HG02870 (cell line): ENCODE data around the gene COX10.
A peak's percentile ranks its signal among the peaks of the same experiment; 100 is the strongest.
"Not testable (repeated sequence)": the region's sequence is repeated elsewhere in the genome, so short reads cannot be mapped to it uniquely, and the experiment has no call there.

Experiments
- ATAC-seq: cut with Tn5 transposase; IDR thresholded peaks from one replicate; pipeline ENCODE4 v1.9.1; 2021; ENCODE audit warnings: mild to moderate bottlenecking, moderate library complexity; ENCODE audit not compliant: unreplicated experiment

The COX10 gene

DNA sequence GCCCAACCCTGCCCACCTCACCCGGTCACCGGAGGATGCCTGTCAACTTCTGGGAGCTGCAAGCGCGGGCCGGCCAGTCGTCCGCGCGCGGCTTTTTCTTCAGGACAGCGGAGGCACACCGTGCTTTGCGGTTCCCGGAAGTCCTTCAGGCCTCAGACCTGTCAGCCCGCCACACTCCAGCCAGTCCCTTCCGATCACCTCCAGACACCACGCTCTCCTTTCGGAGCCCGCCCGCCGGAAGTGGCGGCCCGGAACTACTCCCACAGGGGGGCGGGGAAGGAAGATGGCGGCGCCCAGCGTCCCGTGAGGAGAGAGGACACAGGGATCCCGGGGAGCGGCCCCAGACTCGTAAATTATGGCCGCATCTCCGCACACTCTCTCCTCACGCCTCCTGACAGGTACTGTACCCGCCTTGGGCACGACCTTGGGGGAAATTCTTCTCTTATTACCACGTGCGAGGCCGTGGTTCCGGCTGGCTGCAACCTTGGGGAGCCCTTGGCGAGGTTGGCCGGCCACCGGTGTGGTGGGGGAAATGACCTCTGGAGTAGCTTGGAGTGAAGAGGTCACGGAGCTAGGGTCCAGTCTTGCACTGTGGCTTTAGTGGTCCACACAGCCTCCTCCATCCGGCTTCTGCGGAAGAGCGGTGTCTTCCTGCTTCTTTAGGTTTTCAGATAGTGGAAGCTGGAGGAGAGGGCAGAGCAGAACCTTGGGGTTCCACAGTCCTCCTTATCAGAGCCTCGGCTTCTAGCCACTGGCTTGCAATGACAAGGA, at the start of gene COX10:
Gene COX10, plus strand, starts transcription at position 254 of the 771 bp plus-strand sequence. Its CDS starts 102 bp downstream, at position 356.
- peak; percentile 99 for ATAC-seq

DNA sequence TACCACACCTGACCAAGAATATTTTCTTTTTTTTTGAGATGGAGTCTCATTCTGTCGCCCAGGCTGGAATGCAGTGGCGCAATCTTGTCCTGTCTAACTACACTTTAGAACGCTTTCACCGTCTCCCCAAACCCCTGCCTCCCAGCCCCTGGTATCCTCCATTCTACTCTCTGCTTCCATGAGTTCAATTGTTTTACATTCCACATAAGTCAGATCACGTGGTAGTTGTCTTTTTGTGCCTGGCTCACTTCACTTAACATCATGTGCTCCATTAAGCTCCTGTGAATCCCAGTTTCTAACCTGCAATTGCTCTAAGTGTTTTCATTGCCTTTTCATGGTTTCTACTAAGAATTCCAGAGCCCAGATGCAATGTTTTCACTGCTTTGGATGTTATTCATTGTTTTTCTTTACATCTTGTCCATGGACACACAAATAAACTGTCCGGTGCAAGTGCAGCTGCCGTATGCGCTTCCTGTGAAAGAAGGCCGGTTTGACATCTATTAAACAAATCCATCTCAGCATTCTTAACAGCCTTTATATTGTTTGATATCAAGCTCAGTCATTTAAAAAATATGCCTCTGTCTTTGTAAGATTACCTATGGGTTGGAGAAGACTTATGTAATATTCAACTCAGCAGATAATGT, 47.5 kb upstream of the COX10 start:
- not testable (repeated sequence) for ATAC-seq

DNA sequence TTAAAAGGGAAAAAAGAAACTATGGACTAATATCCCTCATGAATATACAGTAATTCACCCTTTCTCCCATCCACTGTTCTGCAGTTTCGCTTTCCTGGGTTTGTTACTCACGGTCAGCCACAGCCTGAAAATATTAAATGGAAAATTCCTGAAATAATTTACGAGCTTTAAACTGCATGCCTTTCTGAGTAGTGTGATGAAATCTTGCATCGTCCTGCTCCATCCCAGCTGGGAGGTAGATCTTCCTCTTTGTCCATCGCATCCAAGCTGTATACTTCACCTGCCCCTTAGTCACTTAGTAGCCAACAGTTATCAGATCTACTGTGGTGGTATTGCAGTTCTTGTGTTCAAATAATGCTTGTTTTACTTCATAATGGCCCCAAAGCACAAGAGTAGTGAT, 39.5 kb upstream of the COX10 start:
- ATAC-seq: not testable (repeated sequence)

DNA sequence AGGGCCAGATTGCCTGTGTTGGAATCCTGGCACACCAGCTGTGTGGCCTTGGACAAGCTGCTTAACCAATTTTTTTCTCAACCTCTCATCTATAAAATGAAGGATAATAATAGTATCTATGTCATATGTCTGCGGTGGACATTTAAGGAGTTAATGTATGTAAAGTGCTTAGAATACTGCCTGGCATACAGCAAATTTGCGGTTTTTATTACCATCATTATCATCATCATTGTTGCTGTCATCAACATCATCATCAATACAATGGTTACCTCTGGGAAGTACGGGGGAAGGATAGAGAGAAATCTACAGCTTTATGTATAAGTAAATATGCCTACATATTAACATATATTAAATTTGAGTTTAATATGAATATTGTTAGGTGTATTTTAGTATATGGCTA, 37.1 kb upstream of the COX10 start:
- ATAC-seq: no peak

DNA sequence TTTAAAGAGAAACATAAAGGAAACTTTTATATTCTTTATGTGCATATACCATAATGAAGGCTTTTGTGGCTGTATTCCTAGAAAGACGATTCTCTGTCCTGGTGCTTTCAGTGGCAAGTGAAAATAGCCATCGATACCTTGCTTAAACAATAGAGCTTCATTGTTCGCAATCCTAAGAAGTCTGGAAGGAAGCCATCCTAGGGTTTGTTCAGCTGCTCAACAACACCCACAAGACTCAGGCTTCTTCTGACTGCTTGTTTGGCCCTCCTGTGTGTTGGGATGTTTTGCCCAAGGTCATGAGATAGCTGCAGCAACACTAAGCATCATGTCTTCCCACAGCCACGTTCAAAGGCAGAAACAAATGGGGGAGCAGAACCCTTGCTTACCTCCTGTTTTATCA, 36.1 kb upstream of the COX10 start:
- ATAC-seq: no peak

DNA sequence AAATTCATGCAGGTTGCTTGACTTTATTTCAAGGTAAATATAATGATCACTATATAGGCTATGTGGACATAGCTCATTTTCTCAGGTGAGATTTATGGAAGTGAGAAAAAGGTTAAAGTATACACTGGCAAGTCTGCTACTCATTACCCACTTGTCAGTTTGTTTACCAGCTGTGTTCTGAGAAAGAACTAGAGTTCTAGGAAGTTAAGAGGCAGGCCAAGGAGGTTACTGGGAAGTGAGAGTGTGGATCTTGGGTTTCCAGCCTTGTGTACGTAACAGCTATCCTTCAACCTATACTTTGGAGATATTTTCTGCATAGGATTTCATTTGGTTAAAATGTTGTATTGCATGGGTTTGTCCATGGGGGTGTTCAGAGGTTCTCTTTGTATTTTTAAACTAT, 31.9 kb upstream of the COX10 start:
- ATAC-seq: no peak

DNA sequence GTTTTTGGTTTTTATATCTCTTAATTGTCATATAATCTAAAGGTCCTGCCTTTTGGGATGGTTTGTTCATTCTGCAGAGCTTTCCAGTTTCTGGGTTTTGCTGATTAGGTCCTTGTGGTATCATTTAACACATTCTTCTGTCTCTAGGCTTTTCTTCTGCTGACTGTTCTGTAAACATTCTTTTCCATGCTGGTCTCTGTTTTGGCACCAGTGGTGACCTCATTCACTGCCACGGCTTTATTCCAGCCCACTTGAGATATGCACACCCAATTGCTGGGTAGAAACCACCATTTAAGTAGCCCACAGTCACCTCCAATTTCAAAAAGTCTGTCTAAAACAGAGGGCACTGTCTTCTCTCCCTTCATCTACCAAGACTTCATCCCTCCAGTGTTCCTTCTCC, 31.1 kb upstream of the COX10 start:
- no peak for ATAC-seq

DNA sequence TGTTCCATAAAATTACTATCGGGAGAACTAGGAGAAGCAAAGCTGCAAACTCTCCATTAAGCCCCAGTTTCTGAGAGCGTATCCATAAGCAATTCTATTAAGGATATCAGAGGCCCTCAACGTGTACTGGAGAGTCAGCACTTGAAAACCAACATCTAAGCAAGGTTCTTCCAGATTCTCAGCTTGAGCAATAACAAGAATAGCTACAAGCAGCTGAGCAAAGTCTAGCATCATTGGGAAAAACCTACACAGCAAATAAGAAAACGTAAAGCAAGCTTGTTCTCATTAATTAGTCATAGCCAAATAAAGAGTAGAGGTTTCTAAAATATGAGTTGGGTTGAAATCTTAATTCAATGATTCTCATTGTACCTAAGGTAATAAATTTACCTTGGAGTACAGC, 26.9 kb upstream of the COX10 start:
- peak; percentile 76 for ATAC-seq

DNA sequence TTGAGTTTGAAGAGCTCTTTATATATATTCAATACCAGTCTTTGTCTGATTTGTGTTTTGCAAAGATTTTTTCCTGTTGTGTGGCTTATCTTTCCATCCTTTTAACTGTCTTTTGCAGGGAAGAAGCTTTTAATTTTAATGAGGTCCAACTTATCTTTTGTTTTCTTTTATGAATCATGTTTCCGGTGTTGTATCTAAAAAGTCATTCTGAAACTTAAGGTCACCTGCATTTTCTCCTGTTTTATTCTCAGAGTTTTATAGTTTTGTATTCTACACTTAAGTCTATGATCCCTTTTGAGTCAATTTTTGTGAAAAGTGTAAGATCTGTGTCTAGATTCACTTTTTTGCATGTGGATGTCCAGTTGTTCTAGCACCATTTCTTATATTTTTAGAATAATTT, 24.6 kb upstream of the COX10 start:
- ATAC-seq: no peak

DNA sequence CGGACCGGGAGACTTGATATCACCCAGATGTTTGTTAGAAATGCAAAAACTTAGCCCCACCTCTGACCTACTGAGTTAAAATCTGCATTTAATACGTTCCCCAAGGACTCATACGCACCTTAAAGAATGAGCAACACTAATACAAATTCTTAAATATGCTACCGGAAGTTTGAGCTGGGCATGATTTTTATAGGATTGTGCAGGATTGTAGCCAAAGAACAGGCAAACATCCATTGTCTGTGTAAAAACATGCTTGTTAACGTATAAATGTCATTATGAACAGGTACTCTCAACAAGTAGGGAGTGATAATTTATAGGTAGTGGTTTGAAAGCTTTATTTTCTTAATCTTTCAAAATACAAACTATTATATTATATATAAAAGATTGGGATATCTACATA, 22.3 kb upstream of the COX10 start:
- no peak for ATAC-seq

DNA sequence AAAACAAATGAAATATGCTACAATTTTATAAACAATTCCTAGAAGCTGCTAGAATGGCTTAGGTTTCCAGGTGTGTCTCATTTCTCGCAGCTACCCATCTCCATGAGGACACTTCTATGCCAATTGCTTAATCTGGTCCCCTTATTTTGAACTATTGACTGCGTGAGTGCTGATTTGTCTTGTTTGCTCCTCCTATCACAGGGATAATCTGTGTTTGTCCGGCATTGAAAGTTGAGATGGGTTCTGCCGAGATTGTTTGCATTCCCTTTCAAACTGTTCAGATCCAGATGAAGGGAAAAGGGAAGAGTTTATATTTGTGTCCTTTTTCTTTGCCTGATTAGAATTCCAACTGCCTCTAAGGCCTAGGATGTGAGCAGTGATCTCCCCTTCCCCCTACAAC, 21.7 kb upstream of the COX10 start:
- no peak for ATAC-seq

DNA sequence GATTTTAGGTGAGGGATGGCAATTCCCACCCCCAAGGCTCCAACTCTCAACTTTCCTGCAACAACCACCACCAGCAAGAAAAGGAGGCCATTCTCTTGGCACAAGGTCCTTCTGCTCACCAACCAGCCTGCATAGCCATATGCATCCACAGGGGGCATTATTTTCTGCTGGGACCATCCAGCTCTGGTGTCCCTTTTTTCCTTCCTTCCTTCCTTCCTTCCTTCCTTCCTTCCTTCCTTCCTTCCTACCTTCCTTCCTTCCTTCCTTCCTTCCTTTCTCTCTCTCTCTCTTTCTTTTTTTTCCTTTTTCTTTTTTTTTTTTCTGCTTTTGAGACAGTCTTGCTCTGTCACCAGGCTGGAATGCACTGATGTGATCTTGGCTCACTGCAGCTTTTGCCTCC, 21.1 kb upstream of the COX10 start:
- no peak for ATAC-seq

DNA sequence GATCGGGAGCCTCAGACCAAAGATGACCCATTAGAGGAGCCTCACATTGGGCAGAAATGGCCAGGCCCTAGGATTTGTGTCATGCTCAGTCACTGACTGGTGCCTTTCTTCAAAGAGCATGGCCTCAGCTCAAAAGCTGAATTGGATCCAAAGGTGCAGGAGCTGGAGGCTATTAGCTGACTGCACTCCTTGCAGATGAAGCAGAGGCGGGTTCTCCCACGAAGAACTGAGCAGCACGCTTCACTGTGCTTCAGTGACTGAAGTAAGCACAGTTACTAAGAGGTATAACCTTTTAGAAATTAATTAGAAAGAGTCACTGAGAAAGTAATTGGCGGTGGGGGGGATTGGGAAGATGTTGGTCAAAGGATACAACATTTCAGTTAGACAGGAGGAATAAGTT, 18.7 kb upstream of the COX10 start:
- ATAC-seq: no peak

DNA sequence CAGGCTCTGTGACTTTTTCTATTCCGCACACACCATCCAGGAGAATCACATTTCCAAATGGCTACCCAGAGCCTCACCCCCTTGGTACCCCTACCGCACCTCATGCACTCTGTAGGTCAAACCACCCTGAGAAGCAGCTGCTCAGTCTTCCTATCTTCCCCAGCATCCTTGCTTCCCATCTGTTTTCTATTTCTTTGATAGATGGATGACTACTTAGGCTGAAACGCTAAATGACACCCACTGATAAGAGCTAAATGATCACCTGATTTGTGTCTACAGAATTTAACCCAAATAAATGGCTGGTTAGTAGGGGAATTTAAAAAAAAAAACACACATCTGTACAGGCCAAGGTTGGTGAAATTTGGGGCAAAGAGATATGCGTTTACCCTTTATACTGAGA, 17.6 kb upstream of the COX10 start:
- no peak for ATAC-seq

DNA sequence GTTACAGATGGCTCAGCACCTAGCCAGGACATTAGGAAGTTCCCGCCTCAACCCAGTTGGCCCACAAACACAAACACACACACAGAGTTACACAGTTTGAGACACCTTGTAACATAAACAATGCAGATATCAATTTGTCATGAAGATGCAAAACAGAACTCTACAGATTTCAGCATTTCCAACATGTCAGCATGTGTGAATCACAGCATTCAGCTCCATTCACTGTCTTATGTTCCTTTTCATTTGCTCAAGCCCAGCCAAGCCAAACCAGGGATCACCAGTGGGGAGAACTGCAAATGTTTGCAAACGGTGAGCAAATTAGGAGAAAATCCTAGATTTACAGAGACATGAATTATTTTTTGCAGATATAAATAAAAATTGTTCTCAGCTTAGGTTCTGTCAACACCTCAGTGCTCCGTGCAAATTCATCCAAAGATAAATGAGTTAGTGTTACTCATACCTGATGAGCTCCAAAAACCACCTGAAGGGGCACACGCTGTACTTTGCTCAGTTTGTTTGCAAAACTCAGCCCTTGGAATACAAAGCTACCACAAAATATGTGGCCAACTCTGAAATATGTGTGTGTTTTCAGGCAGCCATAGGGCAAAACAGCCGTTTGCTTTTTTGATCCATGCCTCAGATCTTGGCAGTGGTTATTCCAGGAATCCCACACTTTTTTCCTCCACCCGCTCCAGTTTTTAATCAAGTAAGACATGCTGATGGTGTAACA, 16.3 kb upstream of the COX10 start:
- no peak for ATAC-seq

DNA sequence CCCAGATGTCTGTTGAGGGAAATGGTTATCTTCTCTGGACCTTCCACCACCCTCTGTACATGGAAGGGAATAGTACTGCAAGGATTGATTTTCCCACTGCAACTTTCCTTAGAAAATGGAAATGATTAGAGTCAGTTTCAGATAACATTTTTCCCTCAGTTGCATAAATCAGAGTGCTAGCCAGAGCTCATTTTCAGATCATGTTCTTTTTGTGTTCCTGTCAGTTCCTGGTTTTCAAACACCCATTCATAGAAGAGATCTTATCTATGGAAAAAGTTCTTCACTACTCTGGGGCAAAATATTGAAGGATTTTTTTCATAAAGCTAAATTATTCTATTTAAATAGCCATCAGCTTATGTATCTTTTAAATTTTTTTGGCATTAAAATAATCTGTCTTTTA, 11.7 kb upstream of the COX10 start:
- ATAC-seq: no peak

DNA sequence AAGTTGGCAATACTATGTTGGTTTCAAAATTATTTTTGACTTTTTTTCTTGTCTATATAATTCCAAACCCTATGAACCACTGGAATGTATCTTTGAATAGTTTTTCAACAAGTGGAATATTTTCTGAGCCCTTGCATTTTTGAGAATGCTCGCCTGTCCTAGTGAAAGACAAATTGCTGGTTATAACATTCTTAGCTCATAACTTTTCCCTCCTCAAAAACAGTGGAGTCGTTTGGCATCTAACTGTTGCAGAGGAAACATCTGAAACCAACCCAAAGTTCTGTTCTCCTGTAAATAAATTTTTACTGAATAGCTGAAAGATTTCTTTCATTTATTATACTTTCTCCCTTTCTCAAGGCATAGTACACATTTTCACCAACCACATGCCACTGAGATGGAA, 11.3 kb upstream of the COX10 start:
- ATAC-seq: no peak

DNA sequence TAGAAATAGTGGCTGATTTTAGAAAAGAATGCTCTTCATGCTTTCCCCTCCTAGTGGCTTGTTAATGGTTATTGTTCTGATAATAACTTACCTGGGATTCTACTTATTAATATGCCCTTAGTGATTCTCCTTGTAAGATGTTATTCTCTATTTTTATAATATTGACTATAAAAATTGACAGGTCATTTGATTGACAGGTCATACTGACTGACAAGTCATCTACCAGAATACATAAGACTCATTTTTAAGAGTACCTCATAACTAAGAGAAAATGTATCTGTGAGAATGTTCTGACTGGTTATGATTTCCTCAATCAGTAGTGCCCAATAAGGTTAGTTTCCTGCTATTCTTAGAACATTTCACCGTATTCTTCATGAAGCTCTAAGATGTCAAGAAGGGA, 8.6 kb upstream of the COX10 start:
- ATAC-seq: no peak

DNA sequence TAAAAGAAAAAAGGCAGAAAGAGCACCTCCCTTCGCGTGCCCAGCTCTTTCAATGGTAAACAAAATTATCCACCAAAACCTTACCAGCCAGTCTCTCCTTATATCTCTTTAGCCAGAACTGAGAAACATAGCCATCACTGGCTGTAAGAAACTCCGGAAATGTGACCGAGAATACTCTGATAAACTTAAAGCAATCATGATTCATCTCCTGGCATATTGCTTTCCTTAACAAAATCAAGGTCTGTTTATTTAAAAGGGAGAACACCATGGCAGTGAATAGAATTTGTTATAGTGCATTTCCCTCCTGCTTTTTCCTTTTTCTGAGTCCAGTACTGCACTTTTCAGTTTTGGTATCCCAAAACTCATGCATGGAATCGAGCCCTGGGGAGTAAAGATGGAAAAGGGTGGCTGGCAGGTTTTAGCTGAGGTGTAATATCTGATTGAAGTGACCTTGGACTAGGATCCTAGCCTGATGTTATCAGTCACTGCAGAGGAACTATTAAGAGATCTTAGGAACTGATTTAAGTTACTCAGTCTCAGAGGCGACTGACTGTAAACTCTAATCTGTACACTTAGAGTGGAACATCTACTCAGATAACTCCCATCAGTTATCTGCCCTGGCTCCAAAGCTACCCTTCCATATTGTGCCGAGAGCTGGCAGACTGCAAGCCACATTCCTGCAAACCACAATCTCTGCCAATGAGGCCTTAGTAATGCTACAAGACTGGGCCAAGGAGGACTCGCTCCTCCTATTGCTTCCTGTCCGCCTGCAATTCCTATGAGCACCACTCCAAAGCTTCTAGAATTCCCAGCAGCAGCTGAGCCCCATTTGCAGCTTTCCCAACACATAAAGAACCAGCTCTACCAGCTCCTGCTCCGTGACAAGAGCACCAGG, 7.4 kb upstream of the COX10 start:
- no peak for ATAC-seq

DNA sequence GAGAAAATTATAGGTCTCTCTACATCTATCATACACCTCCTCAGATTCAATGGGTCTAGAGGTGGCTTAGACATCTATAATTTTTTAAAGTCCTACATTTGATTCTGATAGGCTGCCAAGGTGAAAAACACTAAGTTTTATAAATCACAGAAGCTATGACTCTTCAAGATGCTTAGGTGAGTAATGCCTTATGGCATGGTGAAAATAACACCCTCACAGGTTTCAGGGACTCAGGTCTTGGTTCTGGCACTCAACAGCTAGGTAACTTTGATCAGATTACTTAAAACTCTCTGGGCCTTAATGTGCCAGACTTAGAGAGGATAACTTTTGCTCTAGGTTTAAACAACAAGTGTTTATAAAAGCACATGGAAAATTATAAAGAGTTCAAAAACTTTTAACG, 2.0 kb upstream of the COX10 start:
- ATAC-seq: no peak
